ENCODE results near the gene HLA-DMB.

The HLA-DMB gene

DNA sequence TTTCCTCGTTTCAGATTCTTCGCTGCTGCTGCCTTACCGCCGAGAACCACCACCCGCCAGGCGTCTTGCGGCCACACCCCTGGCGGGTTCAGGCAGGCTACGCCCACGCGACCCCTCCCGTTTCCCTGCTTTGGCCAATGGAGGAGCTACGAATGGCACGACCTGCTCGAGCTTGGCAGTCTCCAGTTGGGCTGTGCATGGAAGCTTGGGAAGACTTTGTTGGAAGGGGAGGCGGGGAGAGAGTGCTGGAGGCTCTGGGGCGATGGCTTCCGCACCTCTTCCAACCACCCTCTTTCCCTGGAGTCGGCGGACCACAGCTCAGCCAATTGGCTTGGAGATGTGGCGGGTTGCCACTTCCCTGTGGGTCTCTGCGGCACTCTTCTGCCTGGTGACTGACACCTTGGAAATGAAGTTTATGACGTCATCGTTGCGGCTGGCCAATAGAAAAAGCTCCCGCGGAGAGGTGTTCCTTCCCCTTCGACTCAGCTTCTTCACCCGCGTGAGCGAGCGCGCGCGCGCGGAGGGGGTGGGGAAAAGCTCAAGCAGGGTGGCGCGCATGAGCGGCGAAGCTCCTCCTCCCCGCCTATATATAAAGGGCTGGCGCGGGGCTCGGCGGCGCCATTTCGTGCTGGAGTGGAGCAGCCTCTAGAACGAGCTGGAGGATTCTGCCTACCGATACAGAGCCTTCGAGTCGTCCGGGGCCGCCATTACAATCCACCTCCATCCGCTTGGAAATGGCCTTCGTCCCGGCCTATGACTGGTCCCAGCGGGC, 30.9 kb upstream of the HLA-DMB start:
- peak; percentile 100 for DNase-seq

DNA sequence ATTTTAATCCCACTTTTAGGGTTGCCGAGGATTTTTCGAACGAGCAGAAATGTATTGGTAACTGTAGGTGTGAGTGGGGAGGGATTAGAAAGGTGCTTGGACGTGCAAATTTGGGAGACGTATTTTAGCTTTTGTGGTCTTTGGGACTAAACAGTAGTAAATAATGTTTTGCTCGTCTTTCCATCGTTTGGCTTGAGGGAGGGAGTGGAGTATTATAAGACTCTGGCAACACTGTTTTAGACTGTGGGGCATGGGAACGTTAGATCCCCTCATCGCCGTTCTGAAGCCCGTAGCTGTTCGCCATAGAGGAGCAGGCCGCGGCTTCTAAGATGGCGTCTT, 30.4 kb upstream of the HLA-DMB start:
- no peak for DNase-seq

GRCh38 chr6:32970413-32971241, 29.8 kb upstream of the HLA-DMB start:
- DNase-seq: peak; percentile 81

GRCh38 chr6:32969685-32970412, 29.0 kb upstream of the HLA-DMB start:
- DNase-seq: peak; percentile 88

DNA sequence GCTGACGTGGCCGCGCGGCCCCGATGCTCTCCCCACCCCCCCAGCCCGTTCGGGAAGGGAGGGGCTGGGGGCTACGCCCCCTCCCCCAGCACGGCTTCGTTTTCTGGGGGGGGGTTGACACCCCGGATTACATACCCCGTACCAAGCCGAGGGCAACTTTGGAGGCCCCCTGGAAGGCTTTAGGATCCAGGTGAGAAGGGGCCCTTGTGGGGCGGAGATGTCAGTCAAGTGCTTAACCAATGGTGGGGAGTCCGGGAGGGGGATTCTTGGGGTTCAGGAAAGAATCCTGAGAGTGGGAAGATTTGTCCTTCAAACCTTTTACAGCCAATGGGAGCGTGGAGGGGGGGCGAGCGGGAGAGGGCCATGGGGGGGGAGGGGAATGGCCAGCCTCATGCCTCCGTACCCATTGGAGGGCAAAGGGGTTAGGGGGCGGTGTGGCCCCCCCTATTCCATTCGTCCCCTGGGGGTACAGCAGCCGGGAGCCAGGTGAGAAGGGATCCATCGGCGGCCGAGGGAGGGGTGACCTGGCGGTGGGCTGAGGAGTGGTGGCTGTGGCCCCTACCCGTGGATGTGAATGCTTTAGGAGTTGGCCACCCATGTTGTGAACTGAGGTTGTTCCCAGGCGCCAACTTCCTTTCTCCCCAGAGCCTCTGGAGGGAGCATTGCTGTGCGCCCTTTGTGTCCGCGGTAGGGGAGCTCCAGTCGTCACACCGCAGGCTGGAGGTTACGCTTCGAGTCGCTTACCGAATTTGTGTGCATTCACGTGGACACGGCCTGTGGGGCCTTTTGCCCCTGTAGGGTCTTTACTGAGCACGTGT, 28.2 kb upstream of the HLA-DMB start:
- peak; percentile 94 for DNase-seq

DNA sequence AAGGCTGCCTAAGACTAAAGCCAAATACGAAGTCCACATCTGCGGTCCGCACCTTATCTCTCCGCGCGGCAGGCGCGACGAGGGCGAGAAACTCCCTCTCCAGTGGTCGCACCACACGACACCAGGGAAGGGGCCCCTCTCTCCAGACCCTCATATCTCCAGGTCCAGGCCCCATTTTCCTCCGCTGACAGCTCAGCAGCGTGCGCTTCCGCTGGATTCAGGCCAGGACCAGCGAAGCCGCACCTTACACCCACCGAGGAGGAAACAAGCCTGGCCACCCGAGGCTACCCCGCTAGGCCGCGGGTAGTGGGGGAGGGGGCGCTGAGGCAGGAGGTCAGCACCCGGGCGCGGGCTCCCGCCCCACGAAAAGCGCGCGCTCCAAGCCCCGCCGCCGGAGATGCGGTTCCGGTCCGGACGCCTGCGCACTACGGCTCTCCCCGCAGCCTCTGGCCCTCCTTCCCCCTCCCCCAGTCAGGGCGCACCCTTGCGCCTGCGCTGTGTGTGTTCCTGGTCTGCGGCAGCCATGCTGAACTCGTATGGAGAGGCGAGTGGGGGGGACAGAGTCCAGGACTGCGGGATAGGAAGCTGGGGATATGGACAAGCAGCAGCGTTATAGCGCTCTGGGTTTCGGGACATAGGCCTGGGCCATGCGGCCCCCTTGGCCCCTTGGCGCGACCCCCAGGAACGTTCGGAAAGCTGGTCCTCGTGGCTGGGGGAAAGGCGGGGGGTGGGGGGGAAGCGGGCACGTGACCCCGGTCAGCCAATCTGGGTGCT, 27.5 kb upstream of the HLA-DMB start, which contains the start of gene BRD2:
Gene BRD2, plus strand, starts transcription at position 502 of the 774 bp plus-strand sequence. CDS start 4,305 bp downstream, outside the sequence.
- DNase-seq: peak; percentile 94

GRCh38 chr6:32967151-32968091, 26.6 kb upstream of the HLA-DMB start:
- peak; percentile 69 for DNase-seq

GRCh38 chr6:32964776-32965175, 23.9 kb upstream of the HLA-DMB start:
- DNase-seq: peak; percentile 36

- DNase-seq: no peak
These were observed 23.0 kb upstream of the HLA-DMB start for GRCh38 chr6:32963866-32964265.

GRCh38 chr6:32962213-32962826, 21.5 kb upstream of the HLA-DMB start:
- no peak for DNase-seq

- DNase-seq: no peak
These were observed 19.7 kb upstream of the HLA-DMB start for GRCh38 chr6:32960563-32960962.

DNA sequence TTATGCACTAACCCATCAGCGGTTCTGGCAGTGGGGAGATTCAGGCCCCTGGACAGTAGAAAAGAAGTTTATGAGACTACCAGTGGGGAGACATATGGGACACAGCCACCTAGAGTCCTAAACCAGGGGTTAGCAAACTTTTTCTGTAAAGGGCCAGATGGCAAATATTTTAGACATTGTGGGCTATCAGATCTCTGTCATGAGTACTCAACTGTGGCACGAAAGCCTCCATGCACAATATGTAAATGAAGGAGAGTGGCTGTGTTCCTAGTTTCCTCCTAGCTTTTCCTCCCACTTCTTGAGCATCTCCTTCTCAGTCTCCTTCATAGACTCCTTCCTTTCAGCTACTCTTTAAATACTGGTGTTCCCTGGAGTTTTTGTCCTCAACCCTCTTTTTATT, 15.3 kb upstream of the HLA-DMB start:
- no peak for DNase-seq

- DNase-seq: no peak
These were observed 14.4 kb upstream of the HLA-DMB start for GRCh38 chr6:32954986-32955802.

DNA sequence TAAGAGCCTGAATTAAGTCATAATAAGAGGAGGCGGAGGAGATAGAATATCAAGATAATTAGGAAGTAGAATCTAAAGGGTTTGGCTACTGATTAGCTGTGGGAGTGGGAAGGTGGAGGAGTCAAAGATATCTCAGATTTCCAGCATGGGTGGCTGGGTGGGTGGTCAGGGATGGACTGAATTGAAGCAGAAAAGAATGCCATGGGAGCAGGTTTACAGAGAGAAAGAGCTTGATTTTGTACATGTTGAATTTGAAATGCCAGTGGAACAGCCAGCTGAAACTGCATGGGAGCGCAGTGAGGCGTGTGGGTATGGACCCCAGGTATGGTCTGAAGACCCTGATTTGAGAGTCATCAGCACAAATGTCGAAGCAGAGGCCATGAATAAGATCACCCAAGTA, 13.4 kb upstream of the HLA-DMB start:
- no peak for DNase-seq

- DNase-seq: no peak
These were observed 12.9 kb upstream of the HLA-DMB start for GRCh38 chr6:32953775-32954174.

GRCh38 chr6:32952817-32953739, 12.2 kb upstream of the HLA-DMB start, which contains the start of gene HLA-DMA:
TSS of gene HLA-DMA (minus strand) at chr6:32953097. CDS start at chr6:32953036, 61 bp downstream.
- DNase-seq: peak; percentile 29

DNA sequence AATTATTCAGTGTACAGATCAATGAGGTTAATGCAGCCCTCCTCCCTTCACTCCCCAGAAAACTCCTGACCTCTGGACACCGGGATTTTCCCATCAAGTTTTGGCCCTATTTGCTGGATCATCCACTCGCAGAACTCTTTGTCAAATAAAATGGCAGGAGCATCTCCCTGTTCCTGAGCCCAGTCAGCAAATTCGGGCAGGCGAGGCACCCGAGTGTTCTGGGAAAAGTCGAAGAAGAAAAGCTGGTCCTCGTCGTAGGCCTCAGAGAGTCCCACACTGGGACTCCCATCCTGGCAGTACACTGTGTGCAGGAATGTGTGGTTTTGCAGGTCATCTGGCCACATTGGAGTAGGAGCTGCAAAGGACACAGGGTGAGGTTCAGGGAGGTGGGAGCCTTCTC, 9.6 kb upstream of the HLA-DMB start:
- no peak for DNase-seq

DNA sequence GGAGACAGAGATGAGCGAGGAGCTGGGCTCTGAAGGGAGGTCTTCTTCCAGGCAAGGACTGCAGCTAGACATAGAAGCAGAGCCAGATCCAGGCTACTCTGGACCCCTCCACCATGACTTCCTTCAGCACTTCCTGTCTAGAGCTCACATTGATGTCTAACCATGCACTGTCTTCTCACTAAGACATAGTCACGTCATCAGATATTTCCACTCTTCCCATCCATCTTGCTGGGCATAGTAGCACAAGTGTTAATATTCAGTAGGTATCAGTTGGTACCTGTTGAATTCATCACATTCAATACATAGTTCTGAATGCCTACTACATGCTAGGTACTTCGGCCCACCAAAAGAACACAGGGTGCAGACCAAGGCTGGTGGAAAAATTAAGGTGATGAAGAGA, 9.2 kb upstream of the HLA-DMB start:
- no peak for DNase-seq
